GM18873 (cell line): ENCODE results near the gene EIF2A.
A peak's percentile ranks its signal among the peaks of the same experiment; 100 is the strongest.

Source experiments
- ATAC-seq: cut with Tn5 transposase; IDR thresholded peaks from one replicate; pipeline ENCODE4 v1.9.1; 2021; ENCODE audit warnings: mild to moderate bottlenecking, moderate library complexity, moderate number of reproducible peaks; ENCODE audit not compliant: unreplicated experiment, low FRiP score

Gene EIF2A

DNA sequence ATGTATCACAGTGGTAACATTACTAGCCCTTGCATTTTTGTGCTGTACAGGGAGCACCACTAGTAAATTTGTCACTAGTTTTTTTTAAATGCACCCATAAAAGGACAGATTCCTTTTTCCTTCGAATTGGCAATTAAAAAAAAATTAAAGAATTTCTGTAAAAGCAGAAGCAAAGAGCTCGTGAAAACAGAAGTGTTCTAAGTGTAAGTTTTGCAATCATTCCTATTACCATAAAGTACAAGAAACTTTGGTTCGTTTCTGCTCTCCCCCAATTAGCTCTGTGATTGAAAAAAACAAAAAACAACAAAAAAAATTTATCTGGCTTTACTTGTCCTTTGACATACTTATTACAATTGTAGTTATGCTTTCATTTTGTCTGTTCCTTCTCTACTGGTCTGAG lies 5.6 kb upstream of the EIF2A start:
- ATAC-seq: no peak

DNA sequence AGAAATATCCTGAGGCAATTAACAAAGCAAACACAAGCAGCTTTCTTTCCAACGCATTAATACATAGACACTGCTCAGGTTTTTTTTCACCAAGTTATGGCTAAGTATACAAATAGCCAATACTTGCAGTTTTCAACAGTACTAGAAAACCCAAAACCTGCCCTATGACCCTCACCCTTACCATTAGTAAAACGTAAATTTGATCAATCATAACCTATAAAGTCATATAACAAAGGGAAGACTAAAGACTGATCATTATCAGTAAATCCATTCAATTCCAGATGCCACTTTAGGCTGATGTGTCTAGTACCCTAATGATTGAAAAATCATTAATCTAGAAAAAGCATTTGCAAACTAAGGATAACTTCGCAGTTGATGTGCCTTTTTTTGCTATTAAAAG lies 3.5 kb upstream of the EIF2A start:
- ATAC-seq: no peak

DNA sequence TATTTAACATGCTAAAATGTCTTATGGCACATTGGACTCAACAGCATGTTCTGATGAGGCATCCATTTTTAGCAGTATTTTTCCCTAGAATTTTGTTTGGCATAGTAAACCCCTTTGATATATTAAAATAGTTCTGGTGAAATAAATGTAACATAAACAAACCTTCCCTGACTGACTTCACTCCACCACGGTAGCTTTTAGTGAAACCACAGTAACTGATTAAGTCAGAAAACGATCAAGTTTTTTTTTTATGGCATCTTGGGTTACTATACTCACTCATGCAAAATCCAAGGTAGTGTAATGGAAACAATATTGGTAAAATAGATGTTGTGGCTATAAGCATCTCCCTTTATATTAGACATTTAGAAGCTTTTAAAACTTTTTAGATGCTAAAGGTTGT lies 3.1 kb upstream of the EIF2A start:
- no peak for ATAC-seq

DNA sequence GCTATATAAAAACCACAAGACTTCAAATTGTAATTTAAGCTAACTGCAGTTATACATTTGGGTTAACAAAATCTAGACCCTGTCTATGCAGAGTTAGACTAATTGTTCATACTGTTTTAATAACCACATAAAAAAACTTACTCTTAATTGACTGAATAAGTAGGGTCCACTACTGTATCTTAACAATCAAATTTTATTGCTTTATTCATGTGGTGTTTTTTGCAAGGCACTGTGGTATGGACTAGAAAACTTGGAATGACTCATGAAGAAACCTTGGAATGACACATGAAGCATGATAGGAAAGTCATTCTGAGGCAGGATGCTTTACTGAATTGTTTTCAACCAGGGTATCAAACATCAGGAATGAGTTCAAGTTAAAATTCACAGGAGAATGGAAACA lies 2.5 kb upstream of the EIF2A start:
- ATAC-seq: no peak

DNA sequence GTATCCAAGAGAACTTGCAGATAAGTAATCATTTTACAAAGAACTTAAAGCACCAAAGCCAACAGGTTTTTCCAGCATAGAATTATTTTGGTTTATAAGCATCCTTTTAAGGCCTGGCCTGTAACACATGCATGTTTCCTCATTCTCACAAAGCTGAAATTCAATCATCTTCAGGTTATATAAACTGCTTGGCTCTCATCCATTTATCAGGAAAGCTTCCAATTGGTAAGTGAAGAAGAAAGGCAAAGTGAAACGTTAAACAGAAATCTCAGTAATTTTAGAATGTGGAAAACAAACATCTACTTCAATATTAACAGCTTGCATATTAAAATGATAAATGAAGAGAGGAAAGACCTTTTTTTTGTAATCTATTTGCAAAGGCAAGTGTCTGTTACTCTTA lies 1.9 kb upstream of the EIF2A start:
- ATAC-seq: no peak

DNA sequence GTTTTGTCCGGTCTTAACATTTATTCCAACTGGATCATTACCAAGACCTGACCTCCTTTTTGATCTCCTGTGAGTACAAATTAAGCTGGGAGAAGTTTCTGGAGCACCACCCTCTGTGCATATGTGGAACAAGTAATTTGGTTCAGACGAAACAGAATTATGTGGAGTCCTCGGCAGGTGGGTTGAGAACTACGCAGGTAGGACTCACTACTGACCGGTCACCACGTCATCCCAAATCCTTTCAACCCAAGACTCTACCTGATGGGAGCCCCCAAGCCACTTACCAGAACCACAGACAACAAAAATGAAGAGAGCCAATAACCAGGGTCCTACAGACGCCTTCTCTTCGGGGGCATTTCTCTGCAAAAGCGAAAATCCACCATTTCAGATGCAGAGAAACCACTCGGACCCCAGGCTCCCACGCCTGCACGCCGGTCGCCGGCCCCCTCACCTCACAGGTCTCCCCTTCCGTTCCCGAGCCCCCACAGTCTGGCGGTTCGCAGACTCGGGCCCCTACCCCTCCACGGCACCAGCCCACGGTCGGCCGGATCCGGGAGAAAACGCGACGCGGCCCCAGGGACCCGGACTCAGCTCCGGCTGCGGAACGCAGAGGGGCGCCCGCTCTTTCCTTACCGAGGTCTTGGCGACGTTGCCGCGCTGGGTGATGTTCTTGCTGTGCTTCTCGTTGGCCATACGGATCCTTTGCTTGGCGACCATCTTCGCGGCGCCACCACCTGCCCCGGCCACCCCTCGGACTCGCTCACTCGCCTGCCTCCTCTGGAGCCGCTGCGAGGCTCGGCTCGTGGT lies 965 bp upstream of the EIF2A start:
- ATAC-seq: peak; percentile 21

DNA sequence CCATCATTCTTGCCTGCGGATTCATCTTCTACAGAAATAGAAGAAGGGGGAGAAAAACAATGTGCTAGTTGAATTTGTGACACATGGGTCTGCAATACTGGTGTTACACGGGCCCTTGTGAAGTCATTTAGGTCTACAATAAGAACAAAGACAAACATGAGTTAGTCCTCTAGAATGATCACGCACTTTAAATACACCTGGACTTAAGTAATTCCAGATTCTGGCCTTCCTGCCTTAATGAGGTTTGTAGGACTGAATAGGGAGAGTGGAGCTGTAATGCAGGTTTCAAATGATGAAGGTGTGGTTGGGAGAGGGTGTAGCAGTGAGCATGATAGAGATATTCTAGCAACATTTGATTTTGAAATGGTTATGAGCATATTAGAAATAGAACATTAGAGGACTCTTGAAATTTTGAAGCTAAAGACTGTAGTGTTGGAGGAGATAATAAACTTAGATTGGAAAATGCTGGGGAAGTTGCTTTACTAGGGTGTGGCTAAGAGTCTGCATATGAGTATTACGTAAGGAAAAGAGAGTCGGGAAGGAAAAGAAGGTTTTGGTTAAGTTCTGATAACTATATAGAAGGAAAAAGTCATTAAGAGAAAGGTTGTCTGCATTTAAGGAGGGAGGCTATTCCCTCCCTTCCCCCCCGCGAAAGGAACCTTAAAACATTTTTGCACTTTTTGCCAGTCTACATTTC lies 606 bp downstream of the EIF2A start:
- no peak for ATAC-seq

DNA sequence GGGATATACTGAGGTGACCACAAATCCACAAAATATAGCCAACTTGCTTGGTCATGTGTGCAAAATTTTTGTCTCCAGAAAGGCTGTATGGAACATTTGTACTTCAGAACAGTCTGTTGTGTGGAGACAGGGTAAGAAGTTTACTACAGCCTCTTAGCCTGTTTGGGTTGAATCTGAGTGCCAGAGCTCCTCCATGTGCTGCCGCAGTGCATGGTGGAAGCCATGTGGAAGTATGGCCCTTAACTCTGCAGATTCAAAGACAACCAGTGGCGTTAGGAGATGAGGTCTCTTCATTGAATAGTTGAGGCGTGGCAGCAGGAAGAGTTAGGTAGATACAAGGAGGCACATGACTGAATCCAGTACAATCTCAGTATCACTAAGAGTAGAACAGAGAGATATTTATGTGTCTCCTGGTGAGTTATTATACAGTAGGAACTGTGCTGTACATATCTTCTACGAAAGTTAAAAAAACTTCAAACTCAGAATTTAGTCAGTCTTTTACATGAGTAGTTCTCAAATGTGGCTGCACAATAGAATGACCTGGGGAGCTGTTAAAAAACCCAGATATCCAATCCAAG lies 9.4 kb downstream of the EIF2A start:
- no peak for ATAC-seq

DNA sequence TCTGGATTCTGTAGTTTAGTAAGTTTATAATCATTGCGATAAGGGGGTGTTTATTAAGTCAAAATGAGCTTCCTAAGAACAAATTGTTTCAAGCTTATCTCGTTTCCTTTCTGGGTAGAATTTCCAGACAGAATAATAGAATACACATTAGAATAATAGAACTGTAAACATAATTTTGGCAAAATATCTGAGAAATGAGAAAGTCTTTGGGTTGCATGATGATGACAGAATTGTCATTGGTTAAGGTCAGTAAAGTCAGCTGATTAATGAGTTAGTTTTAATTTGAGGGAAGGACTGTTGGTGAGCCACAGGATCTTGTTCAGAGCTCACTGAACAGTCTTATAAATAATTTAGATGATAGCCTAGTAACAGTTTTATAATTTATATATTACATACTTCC lies 10.2 kb downstream of the EIF2A start:
- ATAC-seq: no peak

DNA sequence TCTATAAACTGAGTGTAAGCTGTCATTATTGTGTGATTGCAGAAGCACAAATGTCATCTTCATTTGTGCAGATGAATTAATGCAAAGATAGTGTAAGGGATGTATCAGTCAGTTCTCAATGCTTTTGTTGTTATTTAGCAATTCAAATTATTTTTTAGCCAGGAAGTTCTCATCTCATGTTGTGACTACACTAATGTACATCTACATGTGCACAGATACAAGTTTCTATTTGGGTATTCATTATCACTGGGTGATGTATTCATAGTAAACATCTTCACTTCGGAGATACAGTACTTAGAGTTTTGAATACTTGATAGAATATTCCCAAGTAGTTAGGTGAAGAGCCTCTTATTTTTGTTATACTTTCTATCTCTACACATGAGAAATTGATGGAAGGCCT lies 11.1 kb downstream of the EIF2A start:
- ATAC-seq: no peak

DNA sequence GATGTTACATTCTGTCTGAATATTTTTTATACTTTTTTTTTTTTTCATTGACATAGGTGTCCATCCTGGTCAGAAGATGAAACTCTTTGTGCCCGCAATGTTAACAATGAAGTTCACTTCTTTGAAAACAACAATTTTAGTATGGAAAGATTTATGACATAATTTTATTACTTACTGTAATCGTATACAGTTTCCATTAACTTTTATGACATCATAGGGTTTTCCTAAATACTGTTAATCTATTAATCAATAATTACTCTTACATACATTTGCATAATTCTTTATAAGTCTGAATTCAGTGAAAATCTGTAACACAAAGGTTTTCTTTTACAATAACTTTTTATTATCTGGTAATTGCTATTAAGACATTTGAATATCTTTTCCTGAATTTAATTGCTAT lies 17.7 kb downstream of the EIF2A start:
- ATAC-seq: no peak

DNA sequence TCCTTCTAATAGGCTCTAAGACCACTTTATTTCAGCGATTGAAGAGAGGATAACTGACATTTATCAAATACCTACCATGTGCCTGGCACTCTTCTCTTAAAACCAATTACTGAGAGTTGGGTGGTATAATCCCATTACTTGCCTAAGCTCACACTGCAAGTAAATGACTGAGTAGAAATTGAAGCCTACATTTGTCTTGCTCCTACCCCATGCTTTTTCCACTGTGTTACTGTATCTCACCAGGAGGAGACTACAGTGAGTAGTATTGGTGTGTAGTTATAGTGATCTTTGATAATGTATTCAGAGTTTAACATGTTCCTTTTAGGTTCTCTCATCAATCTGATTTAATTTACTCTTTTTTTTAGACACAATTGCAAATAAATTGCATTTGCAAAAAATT lies 20.7 kb downstream of the EIF2A start:
- ATAC-seq: no peak

DNA sequence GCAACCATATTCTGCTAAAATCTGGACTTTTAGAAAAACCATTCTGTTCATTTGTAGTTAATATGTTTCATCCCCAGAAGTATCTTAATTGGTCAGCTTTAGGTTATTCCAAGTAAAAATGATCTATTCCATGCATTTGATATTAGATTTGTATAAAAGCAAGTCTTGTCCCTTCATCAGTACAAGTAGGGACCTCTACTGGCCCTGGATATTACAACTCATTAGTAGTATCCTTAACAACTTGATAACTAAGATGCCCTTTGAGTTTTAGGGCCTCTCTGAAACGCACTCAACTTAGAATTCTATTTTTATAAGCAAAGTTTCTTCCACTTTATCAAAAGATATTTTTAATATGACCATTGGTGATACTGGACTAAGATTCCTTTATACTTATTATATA lies 31.3 kb downstream of the EIF2A start:
- no peak for ATAC-seq

DNA sequence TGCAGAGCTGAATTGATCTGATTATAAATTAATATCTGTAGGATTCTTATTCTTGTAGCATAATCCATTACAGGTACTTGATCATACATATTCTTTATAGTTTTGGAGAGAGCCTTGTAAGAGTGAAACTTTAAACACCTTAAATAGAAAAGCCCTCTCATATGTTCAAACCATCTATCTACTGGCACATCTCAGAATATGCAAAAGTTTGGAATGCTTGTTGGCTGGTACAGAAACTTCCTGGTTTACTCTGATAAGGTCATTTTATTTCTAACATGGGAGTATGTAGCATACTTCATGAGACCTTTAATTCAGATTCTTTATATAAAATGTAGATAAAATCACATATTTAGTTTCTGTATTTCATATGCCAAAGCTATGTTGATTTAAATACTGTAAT lies 34.6 kb downstream of the EIF2A start:
- no peak for ATAC-seq

DNA sequence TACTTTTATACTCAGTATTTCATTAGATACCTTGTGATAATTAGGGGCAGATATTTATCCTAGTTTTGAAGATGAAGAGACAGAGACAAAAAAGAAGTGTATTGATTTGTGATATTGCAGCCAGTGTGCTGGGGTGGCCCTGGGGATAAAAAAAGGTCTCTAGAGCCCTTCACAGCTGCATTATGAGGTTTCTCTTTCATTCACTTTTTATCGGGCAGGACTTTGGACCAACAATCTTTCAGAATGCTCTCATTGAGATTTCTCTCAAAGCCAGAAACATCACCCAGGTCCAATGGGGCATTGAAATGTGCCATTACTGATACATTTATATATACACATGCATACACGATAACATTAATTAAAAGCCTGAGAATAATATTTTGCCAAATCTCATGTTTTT lies 36.0 kb downstream of the EIF2A start:
- peak; percentile 42 for ATAC-seq

DNA sequence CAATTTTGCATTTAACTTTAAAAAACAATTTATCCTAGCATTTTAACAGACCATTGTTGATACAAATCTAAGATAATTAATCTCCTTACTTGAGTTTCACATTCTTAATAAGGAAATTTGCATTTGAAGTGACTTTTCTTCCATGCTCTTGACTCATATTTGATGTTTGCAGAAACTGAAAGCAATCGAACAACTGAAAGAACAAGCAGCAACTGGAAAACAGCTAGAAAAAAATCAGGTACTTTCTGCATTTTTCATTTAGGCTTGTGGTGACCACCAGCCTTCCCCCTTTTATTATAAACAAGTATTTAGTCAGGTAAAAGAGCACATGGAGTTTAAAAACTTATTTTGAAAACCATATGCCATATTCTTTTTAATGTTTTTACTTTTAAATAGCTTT lies 36.4 kb downstream of the EIF2A start:
- ATAC-seq: peak; percentile 64

DNA sequence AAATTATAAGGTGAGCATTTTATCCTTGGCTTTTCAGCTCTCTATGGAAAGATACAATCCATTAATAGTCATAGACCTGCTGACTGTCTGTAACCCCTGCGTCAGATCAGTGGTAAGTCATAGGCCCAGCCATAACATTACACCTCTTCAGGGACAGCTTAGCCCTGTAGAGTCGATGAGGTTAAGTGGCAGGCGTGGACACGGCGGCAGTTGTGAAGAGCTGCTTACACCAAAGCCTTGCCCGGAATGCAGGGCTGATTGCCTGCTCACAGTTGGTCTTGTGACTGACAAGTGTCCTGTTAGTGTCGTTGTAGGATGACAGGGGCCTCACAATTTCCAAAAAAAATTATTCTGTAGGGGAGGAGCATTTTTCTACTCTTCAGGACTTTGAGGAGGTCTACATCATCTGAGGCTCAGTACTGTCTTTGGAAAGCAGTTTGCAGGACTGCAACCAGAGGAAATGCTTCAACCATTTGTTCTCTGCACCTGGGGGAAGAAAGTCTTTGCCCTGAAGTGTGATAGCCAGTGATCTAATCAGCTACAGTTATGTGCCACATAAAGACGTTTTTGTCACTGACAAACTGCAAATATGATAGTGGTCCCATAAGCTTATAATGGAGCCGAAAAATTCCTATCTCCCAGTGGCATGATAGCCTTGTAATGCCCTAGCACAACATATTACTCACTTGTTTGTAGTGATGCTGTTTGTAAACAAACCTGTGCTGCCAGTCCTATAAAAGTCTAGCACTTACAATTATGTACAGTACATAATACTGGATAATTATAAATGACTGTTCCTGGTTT lies 41.6 kb downstream of the EIF2A start:
- no peak for ATAC-seq

DNA sequence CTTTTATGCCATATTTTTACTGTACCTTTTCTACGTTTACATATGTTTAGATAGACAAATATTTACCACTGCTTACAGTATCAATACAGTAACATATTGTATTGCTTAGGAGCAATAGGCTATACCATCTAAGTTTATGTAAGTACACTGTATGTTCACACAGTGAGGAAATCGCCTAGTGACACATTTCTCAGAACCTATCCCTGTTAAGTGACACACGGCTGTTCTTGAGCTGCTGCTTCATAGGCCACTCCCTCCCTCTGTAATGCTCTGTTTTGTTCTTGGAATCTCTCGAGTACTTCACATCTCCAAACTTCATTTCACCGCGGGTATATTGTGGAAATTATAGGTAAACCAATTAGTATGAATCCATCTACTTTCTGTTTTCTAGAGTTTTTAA lies 43.2 kb downstream of the EIF2A start:
- ATAC-seq: no peak

DNA sequence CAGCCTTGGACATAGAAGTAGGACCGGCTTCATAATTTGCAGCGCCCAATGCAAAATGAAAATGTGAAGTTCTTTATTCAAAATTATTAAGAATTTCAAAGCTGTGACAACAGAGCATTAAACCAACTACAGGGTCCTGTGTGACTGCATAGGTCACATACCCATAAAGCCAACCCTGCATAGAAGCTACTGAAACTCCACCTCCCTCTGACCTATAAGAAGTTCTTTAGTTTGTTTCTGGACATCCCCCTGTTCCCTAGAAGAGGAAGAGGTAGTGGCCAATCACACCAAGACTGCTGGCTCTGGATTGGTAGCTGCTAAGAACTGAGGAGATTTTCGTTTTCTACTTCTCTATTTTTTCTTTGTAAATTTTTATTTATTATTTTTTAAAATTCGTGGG lies 47.6 kb downstream of the EIF2A start:
- ATAC-seq: no peak

DNA sequence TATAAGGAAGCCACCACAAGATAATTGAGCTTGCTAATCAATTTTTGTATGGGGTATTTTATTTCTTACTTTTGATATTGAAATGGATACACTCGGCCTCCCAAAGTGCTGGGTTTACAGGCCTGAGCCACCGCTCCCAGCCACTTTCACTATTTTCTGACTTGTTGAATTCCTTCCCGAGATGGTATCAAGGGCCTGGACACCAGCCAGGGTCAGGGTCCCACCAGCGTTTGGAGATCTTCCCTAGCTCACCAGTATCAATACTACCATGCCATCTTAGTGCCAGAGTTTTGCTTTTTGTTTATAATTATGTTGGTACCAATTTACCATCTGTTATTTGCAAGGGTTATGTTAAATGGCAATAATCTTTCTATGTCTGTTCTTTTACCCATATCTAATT lies 51.1 kb downstream of the EIF2A start:
- no peak for ATAC-seq
